Kidney (tissue), 14 donors: ENCODE data around the gene F7. TPM values are rescaled to one million over a fixed set of nuclear protein-coding genes. Genes with fewer than 3 reads are reported as not detected.

ENCODE experiments used
- DNase-seq, 5 donors: peaks; one replicate each; pipeline ENCODE4 v3.0.0-alpha.2; 2013 to 2020
- FAIRE-seq: peaks from 2 replicates; lab custom pipeline; 2012; peaks lifted over from hg19 to GRCh38; lab: Jason Lieb, UNC
- H3K27ac ChIP-seq, 2 donors: one replicate each; pipeline ENCODE4 v1.7.0; 2013; ENCODE audit warnings: low read depth in 2 of 2, low read length in 2 of 2, inconsistent platforms in 1 of 2
- H3K27me3 ChIP-seq: one replicate; pipeline ENCODE4 v1.7.1; 2013; ENCODE audit warnings: low read length, inconsistent platforms; ENCODE audit not compliant: control insufficient read depth, insufficient read depth
- H3K36me3 ChIP-seq, 3 donors: one replicate each; pipeline versions ENCODE4 v1.7.0 to v1.7.1; 2013; ENCODE audit warnings: low read length in 3 of 3, control low read depth in 1 of 3, inconsistent platforms in 1 of 3; ENCODE audit not compliant: insufficient read depth in 3 of 3, control insufficient read depth in 2 of 3
- H3K4me1 ChIP-seq, 3 donors: one replicate each; pipeline versions ENCODE4 v1.7.0 to v1.7.1; 2013; ENCODE audit warnings: low read length in 3 of 3, inconsistent platforms in 1 of 3, low read depth in 1 of 3; ENCODE audit not compliant: control insufficient read depth in 2 of 3, insufficient read depth in 2 of 3
- H3K4me3 ChIP-seq, 3 donors: one replicate each; pipeline versions ENCODE4 v1.7.0 to v1.8.1; 2013; ENCODE audit warnings: low read length in 3 of 3, control low read depth in 1 of 3, inconsistent platforms in 1 of 3
- H3K9ac ChIP-seq, 3 donors: one replicate each; pipeline versions ENCODE4 v1.7.0 to v1.7.1; 2013; ENCODE audit warnings: low read length in 3 of 3, control low read depth in 1 of 3, inconsistent platforms in 1 of 3
- H3K9me3 ChIP-seq, 3 donors: one replicate each; pipeline versions ENCODE4 v1.7.0 to v1.7.1; 2013; ENCODE audit warnings: low read length in 3 of 3, control low read depth in 1 of 3, inconsistent platforms in 1 of 3; ENCODE audit not compliant: control insufficient read depth in 2 of 3, insufficient read depth in 1 of 3
- intact Hi-C: fragments of 100-400 bp; cut with DNase I; formaldehyde crosslinking; loops from one replicate; pipeline ENCODE4 v1.11.1; 2022
- polyA plus RNA-seq: library from polyadenylated mRNA; stranded (reverse); fragments of 350-450 nt; fragmentation: Illumina TruSeq; extraction: RNeasy Lipid Tissue Mini Kit (QIAGEN cat#74804); gene quantifications from one replicate; pipeline ENCODE4 v1.2.3, GENCODE V29; 2014; ENCODE audit warnings: low read depth, low replicate concordance; ENCODE audit not compliant: insufficient read depth
- total RNA-seq: library from RNA; stranded (reverse); fragmentation: NEBNext Ultra II Directional; extraction: Animal tissue kit (Norgen Biotek cat#: 25700); gene quantifications from one replicate; pipeline ENCODE4 v1.2.1, GENCODE V29; 2021
- TF ChIP-seq, protein P1 (sequence below): IDR thresholded peaks from 3 replicates; pipeline ENCODE4 v1.5.1; 2012; ENCODE audit warnings: mild to moderate bottlenecking, moderate library complexity, borderline replicate concordance; ENCODE audit not compliant: insufficient read depth; ENCODE audit errors: extremely low read depth
- donor health status: control.
- donor health status: control.
- donor health status: control.
- donor health status: control.
- donor health status: control.
- donor health status: DM: yes; HTN: yes; CAD: no.
- donor health status: Normal renal cell carcinoma (clear cell type).

F7 gene
- total and polyA plus RNA-seq, 2 donors from 2014 or later, result 0.16 to 0.52 TPM

DNA sequence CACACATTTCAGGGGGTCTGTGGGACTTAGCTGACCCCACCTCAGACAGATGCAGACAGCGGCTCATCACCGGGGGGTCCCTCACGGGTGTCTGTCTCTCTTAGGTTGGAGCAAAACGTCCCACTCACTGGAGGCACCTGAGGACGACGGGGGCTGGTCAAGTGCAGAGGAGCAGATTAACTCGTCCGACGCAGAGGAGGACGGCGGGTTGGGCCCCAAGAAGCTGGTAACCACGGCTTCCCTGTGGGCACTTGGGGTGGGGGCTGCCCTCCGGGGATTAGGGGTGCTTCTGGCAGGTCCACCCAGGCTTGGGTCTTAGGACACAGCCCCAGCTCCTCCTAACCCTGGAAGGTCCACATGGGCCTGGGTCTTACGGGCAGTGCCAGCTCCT lies 11.2 kb upstream of the F7 start:
- no peaks in the 10 kb centered on the region for H3K4me1 ChIP-seq
- no peak overlapping the region for H3K27ac ChIP-seq
- DNase-seq (no peak), FAIRE-seq (no peak)
- H3K4me3 ChIP-seq, result no peak overlapping the region
- no peak overlapping the region for H3K9ac ChIP-seq
- peaks cover 6% of the 10 kb centered on the region for H3K27me3 ChIP-seq
- no peaks in the 10 kb centered on the region for H3K9me3 ChIP-seq
- intact Hi-C loops, result no loop called here
- TF ChIP-seq, protein P1, sequence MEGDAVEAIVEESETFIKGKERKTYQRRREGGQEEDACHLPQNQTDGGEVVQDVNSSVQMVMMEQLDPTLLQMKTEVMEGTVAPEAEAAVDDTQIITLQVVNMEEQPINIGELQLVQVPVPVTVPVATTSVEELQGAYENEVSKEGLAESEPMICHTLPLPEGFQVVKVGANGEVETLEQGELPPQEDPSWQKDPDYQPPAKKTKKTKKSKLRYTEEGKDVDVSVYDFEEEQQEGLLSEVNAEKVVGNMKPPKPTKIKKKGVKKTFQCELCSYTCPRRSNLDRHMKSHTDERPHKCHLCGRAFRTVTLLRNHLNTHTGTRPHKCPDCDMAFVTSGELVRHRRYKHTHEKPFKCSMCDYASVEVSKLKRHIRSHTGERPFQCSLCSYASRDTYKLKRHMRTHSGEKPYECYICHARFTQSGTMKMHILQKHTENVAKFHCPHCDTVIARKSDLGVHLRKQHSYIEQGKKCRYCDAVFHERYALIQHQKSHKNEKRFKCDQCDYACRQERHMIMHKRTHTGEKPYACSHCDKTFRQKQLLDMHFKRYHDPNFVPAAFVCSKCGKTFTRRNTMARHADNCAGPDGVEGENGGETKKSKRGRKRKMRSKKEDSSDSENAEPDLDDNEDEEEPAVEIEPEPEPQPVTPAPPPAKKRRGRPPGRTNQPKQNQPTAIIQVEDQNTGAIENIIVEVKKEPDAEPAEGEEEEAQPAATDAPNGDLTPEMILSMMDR, result no peak
- peaks cover 0 to 9% (median 0%) of the 10 kb centered on the region in 3 donors for H3K36me3 ChIP-seq

DNA sequence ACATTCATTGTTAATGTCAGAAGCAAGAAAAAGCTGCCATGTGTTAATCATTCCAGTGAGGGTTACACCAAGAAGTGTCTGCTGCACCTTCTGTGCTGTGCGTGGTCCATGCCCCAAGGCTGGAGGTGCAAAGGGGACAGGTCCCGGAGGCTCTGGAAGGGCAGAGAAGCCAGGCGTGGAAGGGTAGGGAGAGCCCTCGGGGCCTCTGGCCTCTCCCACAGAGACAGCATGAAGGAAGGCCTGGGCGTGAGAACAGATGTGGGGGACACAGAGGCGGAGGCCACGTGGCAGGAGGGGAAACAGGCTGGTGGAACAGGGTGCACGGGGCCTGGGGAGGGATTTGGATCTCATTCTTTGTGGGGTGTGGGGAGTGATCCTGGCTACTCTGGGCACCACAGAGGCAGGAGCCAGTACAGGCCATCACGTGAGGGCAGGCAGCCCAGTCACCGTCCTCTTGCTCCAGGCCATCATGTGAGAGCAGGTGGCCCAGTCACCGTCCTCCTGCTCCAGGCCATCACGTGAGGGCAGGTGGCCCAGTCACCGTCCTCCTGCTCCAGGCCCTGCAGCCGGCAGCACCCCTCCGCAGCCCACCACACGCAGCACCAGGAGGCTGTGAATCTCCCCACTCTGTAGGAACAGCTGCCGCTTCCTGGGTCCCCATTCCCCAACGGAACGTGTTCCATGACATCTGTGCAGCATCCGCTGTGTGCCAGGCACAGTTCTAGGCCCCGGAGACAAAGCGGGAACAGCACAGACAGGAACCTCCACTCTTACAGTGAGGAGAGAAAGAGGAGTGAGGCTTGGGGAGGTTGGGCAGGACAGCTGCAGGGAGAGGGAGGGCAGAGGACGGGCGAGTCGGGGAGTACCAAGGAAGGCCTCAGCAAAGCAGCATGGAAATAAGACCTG lies 10.2 kb upstream of the F7 start:
- intact Hi-C loops, result no loop called here
- Histone ChIP-seq H3K4me1 (no peaks in the 10 kb centered on the region), H3K4me3 (no peak overlapping the region), H3K9me3 (no peaks in the 10 kb centered on the region), H3K27me3 (peaks cover 6% of the 10 kb centered on the region), H3K27ac (no peak overlapping the region), H3K36me3 (peaks cover 0 to 9% (median 0%) of the 10 kb centered on the region in 3 donors), H3K9ac (no peak overlapping the region)
- no peak for FAIRE-seq
- peak in 1 of 5 donors; percentile 59 for DNase-seq
- TF ChIP-seq, protein P1, result no peak

DNA sequence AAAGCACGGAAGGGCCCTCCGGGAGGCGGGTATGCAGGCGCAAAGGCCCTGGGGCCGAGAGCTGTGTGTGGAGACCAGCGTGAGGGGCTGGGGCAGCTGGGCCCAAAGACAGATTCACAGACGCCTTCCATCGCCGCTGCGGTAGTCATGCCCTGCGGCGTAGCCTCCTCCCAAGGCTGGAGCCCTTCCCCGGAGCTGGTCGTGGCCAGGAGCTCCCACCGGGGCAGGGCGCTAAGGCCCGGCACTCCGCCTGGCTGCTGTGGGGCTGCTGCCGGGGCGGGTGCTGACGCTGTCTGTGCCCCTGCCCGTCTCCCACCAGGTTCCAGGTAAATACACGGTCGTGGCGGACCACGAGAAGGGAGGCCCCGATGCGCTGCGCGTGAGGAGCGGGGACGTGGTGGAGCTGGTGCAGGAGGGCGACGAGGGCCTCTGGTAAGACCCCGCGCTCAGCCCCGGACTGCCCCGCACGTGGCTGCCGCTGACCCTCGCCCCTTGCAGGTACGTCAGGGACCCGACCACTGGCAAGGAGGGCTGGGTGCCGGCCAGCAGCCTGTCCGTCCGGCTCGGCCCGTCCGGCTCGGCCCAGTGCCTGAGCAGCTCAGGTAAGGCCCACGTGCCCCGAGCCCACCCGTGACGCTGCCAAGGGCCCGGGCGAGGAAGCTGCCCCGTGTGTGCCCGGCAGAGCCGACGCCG lies 9.4 kb upstream of the F7 start:
- Histone ChIP-seq H3K27me3 (peaks cover 6% of the 10 kb centered on the region), H3K4me1 (no peaks in the 10 kb centered on the region), H3K4me3 (no peak overlapping the region), H3K36me3 (peaks cover 0 to 7% (median 0%) of the 10 kb centered on the region in 3 donors), H3K9ac (no peak overlapping the region), H3K27ac (no peak overlapping the region), H3K9me3 (no peaks in the 10 kb centered on the region)
- FAIRE-seq (no peak), DNase-seq (peak in 1 of 5 donors; percentile 78)
- intact Hi-C loops, result no loop called here
- TF ChIP-seq, protein P1, result no peak
